Adipose tissue (tissue), 3 donors: ENCODE results near the gene OR5M10. TPM values are rescaled to one million over a fixed set of nuclear protein-coding genes. Genes with fewer than 3 reads are reported as not detected.
"Not testable (repeated sequence)": the region's sequence is repeated elsewhere in the genome, so short reads cannot be mapped to it uniquely, and the experiment has no call there.

Source experiments
- H3K27ac ChIP-seq: one replicate; pipeline ENCODE4 v1.5.1; 2013; ENCODE audit warnings: low read depth, low read length
- WGBS, 3 donors: extraction: QIAGEN DNeasy Blood & Tissue Kit; methylation state at CpG; one replicate each; pipeline ENCODE4 v1.1.7; 2013; 5-methylcytosine and 5-hydroxymethylcytosine counted together
- polyA plus RNA-seq, 3 donors: library from polyadenylated mRNA; stranded (reverse); fragments of 200-250 nt; gene quantifications; one replicate each; pipeline ENCODE4 v1.2.3, GENCODE V29; 2013
- donor health status: healthy with polysubstance abuse.
- donor health status: Bipolar disorder and iron deficiency.
- donor health status: healthy.

The OR5M10 gene
- polyA plus RNA-seq, result not detected

DNA sequence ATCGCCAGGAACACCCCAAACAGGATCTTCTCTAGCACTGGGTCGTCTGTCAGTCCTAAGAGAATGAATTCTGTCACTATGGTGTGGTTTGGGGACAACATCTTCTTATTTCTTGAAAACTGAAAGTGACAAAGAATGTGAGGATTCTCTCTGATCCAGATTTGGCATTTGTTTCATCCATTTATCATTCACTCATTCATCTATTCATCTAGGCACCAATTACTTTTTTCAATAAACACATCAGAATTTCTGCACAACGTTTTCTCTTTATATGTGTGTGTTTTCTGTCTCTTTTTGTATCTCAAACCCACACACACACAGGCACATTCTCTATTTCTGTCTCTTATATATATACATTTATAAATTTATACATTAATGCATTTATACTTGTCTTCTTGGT lies at the start of gene OR5M10:
TSS of gene OR5M10 (minus strand) at position 101 of the 400 bp plus-strand sequence. CDS start at position 101, 0 bp downstream.
- 42 to 48% (median 46%) methylated on average over 3 of the region's 3 CpGs for WGBS, 3 donors
- no peak within 1 kb of the TSS for H3K27ac ChIP-seq

- no peak overlapping the region for H3K27ac ChIP-seq
- 45 to 60% (median 49%) methylated on average over 2 of the region's 2 CpGs for WGBS, 3 donors
Measured at GRCh38 chr11:56625946-56626345, 48.4 kb upstream of the OR5M10 start.

DNA sequence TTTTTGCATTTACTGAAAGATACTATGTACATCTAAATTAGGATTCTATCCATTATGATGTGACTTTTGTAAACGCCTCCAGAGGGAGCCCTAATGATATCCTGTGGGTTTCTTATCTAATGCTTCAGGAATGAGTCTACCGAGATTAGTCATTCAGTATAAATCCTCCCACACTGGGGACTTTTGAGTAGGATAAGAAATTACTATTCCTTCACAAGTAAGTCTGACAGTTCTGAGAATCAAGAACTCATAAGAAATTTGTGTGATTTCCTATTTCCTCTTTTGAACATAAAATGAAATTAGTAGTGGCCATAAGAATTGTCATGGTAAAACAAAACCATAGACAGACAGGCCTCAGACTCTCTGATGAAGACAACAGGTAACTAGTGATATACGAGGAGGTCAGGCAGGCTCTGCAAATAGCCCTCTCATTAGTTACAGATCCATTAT lies 47.2 kb upstream of the OR5M10 start:
- WGBS, 3 donors, result 3 to 8% (median 5%) methylated on average over 3 of the region's 3 CpGs
- H3K27ac ChIP-seq, result no peak overlapping the region

DNA sequence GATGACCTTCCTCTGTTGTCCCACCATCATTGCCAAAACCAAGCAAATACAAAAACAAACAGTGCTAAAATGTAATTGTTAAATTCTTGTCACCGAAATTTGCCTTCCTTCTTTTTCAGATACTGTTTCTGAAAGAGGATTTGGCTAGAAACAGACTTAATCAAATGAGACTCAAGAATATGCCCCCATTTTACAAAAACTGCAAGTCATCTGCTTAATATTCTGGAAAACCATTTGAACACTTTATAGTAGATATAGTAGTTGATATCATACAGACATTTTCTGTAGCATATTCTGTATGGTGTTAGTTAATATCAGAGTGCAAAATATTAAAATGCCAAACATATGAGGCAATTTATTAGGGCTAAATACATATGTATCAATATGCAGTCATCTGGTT lies 33.7 kb upstream of the OR5M10 start:
- no peak overlapping the region for H3K27ac ChIP-seq
- 73 to 89% (median 74%) methylated on average over 1 of the region's 1 CpG for WGBS, 3 donors

DNA sequence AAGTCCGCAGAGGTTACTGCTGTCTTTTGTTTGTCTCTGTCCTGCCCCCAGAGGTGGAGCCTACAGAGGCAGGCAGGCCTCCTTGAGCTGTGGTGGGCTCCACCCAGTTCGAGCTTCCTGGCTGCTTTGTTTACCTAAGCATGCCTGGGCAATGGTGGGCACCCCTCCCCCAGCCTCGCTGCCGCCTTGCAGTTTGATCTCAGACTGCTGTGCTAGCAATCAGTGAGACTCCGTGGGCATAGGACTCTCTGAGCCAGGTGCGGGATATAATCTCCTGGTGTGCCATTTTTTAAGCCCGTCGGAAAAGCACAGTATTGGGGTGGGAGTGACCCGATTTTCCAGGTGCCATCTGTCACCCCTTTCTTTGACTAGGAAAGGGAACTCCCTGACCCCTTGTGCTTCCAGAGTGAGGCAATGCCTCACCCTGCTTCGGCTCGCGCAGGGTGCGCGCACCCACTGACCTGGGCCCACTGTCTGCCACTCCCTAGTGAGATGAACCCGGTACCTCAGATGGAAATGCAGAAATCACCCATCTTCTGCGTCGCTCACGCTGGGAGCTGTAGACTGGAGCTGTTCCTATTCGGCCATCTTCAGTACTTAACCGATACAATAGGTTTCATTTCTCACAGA lies 14.7 kb upstream of the OR5M10 start:
- WGBS, 3 donors, result 88 to 95% (median 90%) methylated on average over 17 to 20 of the region's 20 CpGs
- H3K27ac ChIP-seq, result not testable (repeated sequence)

DNA sequence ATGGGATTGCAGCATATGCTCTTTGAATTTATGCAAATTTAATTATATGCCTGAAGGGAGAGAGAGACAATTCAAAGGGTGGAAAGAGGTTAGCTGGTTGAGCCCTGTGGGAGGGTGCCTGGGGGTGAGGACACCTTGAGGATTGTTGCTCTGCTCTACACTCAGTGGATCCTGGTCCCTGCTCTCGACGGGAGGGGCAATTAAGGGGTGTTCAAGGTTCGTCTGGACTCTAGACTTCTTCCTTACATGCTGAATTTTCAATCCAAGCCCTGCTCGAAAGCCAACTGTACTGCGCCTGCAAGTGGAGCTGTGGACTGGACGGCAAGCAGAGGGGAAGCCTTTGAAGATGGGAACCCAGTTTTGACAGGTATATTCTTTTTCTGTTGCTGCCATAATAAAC lies 18.9 kb downstream of the OR5M10 start:
- 60 to 71% (median 71%) methylated on average over 6 of the region's 6 CpGs for WGBS, 3 donors

GRCh38 chr11:56554691-56555090 lies 22.8 kb downstream of the OR5M10 start:
- not testable (repeated sequence) for H3K27ac ChIP-seq
- WGBS, 3 donors, result 84 to 89% (median 85%) methylated on average over 10 to 13 of the region's 13 CpGs

More for the DNA sequence above, 18.9 kb downstream of the OR5M10 start:
- H3K27ac ChIP-seq, result no peak overlapping the region

DNA sequence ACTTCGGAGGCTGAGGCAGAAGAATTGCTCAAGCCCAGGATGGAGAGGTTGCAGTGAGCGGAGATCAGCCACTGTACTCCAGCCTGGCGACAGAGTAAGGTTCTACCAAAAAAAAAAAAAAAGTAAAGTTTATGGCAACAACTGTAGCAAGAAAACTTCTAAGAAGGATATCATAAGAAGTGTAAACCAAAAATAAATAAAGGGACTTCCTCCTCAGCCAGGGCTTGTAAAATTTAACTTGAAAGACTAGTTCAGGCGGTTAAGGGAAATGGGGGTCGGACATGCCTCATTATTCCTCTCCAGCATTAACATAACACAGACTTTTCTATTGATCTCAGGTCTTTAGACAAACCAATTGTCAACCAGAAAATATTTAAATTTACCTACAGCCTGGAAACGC lies 32.0 kb downstream of the OR5M10 start:
- WGBS, 3 donors, result 79 to 88% (median 85%) methylated on average over 6 of the region's 6 CpGs
- H3K27ac ChIP-seq, result no peak overlapping the region

DNA sequence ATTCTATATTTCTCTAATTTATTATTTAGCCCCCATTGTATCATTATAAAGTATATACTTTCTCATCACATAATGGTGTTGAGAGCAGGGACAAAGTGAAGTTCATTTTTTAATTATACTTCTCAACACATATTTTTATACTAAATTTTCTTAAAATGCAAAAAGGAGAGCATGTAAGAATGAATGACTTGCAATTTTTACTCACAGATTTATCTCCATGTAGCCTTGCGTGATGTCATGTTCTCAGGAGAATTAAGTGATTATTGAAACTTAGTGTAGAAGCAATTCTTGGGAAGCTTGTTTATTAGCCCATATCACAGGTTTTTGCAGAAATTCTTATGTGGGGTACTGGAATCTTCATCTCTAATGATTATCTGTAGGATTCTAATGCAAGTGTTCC lies 33.8 kb downstream of the OR5M10 start:
- 86 to 92% (median 88%) methylated on average over 1 of the region's 1 CpG for WGBS, 3 donors

DNA sequence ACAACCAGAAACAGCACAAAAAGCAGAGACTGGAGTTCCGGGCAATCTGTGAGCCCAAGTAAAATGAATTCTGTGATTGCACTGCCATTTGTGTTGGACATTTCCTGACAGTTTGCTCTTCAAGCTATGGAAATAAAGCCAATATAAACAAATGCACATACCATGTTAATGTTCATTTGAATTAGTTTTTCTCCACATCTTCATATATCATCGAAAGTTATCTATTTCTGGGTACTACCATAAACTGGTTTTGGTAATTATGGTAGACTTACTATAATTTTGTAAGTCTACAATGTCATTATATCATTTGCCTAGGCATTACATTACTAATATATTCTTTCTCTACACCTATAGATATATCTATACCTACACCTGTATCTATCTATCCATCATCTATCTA lies 34.4 kb downstream of the OR5M10 start, which contains the start of gene OR5M11:
TSS of gene OR5M11 (minus strand) at position 101 of the 400 bp plus-strand sequence. CDS start at position 101, 0 bp downstream.
- WGBS, 3 donors, result 74 to 86% (median 83%) methylated on average over 2 of the region's 2 CpGs

More for the DNA sequence above, 33.8 kb downstream of the OR5M10 start:
- no peak overlapping the region for H3K27ac ChIP-seq

DNA sequence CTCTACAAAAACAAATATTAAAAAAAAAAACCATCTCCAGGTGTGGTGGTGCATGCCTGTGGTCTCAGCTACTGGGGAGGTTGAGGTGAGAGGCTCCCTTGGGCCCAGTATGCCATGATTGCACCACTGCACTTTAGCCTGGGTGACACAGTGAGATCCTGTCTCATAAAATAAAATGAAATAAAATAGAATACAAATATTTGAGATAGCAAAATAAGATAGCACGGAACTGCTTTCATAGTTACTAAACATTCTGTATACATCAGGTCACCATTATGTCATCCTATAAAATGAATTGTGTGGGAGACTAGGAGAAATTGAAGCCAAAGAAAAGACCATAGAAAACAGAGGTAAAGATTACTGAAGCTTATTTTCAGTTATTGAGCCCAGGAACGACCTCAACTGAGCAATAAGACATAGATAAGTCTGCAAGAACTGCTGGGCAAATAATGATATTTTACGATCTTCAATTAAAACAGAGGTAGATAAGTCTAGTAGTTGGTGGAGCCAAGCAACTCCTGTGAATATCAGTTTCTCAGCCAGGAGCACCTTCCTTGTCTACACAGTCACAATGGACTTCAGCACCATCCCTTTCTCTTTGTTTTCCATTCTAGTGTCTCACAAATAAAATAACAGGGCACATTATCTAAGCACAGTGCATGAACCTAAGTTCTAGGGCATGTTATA lies 44.3 kb downstream of the OR5M10 start:
- no peak overlapping the region for H3K27ac ChIP-seq
- WGBS, 3 donors, result 68% methylated on average over 3 of the region's 3 CpGs

More for the DNA sequence above, 34.4 kb downstream of the OR5M10 start, which contains the start of gene OR5M11:
- H3K27ac ChIP-seq, result no peak within 1 kb of the TSS

- H3K27ac ChIP-seq, result no peak overlapping the region
- 50 to 80% (median 74%) methylated on average over 2 of the region's 2 CpGs for WGBS, 3 donors
Measured at GRCh38 chr11:56531856-56532255, 45.7 kb downstream of the OR5M10 start.

Other genes starting within 250 kb of the OR5M10 start
- not detected for gene OR8K1, start 231.7 kb downstream of the OR5M10 start, polyA plus RNA-seq
- gene OR8J1, start 223.4 kb downstream of the OR5M10 start, polyA plus RNA-seq, result not detected
- gene OR8U1, start 202.1 kb downstream of the OR5M10 start, polyA plus RNA-seq, result not detected
- not detected for gene OR5AL1, start 165.0 kb downstream of the OR5M10 start, polyA plus RNA-seq
- gene OR5M3, start 104.4 kb downstream of the OR5M10 start, polyA plus RNA-seq, result not detected
- not detected for gene OR5M8, start 86.4 kb downstream of the OR5M10 start, polyA plus RNA-seq
- not detected for gene OR5M11, start 34.5 kb downstream of the OR5M10 start, polyA plus RNA-seq
- not detected for gene OR5M1, start 37.2 kb upstream of the OR5M10 start, polyA plus RNA-seq
- not detected for gene OR5AP2, start 64.7 kb upstream of the OR5M10 start, polyA plus RNA-seq
- gene OR5AR1, start 86.0 kb upstream of the OR5M10 start, polyA plus RNA-seq, result not detected
- not detected for gene OR9G1, start 121.4 kb upstream of the OR5M10 start, polyA plus RNA-seq
- not detected for gene OR9G4, start 171.0 kb upstream of the OR5M10 start, polyA plus RNA-seq